Measurements from ENCODE around the gene GBP7.

DNA sequence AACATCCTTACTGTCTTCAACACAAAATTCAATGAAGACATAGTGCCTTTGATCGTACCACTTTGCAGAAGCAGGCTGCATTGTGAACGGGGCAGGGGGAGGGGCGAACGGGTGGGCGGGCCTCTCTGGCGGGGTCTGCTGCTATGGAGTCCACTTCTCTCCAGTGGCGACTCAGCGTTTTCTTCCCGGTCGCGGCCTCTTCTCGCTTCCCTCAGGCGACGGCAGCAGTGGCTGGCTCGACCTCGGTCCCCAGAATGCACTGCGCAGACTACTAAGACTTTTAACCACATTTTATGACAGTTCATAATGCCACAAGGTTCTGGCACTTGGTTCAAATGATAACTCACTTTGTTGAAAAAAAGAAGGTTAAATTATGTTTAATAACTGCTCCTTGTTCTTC, 71.1 kb downstream of the GBP7 start:
- TF ChIP-seq, protein P1, sequence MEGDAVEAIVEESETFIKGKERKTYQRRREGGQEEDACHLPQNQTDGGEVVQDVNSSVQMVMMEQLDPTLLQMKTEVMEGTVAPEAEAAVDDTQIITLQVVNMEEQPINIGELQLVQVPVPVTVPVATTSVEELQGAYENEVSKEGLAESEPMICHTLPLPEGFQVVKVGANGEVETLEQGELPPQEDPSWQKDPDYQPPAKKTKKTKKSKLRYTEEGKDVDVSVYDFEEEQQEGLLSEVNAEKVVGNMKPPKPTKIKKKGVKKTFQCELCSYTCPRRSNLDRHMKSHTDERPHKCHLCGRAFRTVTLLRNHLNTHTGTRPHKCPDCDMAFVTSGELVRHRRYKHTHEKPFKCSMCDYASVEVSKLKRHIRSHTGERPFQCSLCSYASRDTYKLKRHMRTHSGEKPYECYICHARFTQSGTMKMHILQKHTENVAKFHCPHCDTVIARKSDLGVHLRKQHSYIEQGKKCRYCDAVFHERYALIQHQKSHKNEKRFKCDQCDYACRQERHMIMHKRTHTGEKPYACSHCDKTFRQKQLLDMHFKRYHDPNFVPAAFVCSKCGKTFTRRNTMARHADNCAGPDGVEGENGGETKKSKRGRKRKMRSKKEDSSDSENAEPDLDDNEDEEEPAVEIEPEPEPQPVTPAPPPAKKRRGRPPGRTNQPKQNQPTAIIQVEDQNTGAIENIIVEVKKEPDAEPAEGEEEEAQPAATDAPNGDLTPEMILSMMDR (IDR thresholded peaks at IDR 0.05 in 2 of 3, conservative IDR thresholded peaks at IDR 0.05 in 1 of 3; ENCODE audit: control insufficient read depth in 2 of 3, extremely low read depth in 1 of 3, insufficient read depth in 1 of 3, low read depth in 3 of 3, low read length in 3 of 3) = no peak
- TF ChIP-seq JUND (IDR thresholded peaks at IDR 0.05; ENCODE audit: low read depth, low read length) (no peak), YY1 (IDR thresholded peaks at IDR 0.05; ENCODE audit: low read depth, low read length) (no peak), SRF (IDR thresholded peaks at IDR 0.05; ENCODE audit: low read depth in 2 of 2, low read length in 2 of 2) (no peak), FOS (IDR thresholded peaks at IDR 0.05; ENCODE audit: borderline replicate concordance, extremely low read depth, insufficient read length) (no peak), NBN (IDR thresholded peaks at IDR 0.05) (no peak), RB1 (IDR thresholded peaks at IDR 0.05; ENCODE audit: borderline replicate concordance) (no peak), EP300 (IDR thresholded peaks at IDR 0.05; ENCODE audit: borderline replicate concordance in 1 of 2, control insufficient read depth in 1 of 2, low read depth in 2 of 2, low read length in 2 of 2) (no peak), POLR2A (IDR thresholded peaks at IDR 0.05; ENCODE audit: low read depth, low read length) (no peak)
- TF ChIP-seq, protein P2, sequence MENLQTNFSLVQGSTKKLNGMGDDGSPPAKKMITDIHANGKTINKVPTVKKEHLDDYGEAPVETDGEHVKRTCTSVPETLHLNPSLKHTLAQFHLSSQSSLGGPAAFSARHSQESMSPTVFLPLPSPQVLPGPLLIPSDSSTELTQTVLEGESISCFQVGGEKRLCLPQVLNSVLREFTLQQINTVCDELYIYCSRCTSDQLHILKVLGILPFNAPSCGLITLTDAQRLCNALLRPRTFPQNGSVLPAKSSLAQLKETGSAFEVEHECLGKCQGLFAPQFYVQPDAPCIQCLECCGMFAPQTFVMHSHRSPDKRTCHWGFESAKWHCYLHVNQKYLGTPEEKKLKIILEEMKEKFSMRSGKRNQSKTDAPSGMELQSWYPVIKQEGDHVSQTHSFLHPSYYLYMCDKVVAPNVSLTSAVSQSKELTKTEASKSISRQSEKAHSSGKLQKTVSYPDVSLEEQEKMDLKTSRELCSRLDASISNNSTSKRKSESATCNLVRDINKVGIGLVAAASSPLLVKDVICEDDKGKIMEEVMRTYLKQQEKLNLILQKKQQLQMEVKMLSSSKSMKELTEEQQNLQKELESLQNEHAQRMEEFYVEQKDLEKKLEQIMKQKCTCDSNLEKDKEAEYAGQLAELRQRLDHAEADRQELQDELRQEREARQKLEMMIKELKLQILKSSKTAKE (IDR thresholded peaks at IDR 0.05; ENCODE audit: low read depth, poor library complexity, severe bottlenecking) = no peak

Measured in GM12878 (cell line).